GM21390 (cell line): ENCODE data around the gene PLEK2.
"Not testable (repeated sequence)": the region's sequence is repeated elsewhere in the genome, so short reads cannot be mapped to it uniquely, and the experiment has no call there.

ENCODE experiments used
- ATAC-seq: cut with Tn5 transposase; IDR thresholded peaks from one replicate; pipeline ENCODE4 v1.9.1; 2021; ENCODE audit not compliant: unreplicated experiment

PLEK2 gene

GRCh38 chr14:67429510-67430205 is 17.7 kb upstream of the PLEK2 start:
- no peak for ATAC-seq

GRCh38 chr14:67428501-67429031 is 16.6 kb upstream of the PLEK2 start:
- no peak for ATAC-seq

GRCh38 chr14:67426983-67427606 is 15.1 kb upstream of the PLEK2 start:
- no peak for ATAC-seq

GRCh38 chr14:67426161-67426560 is 14.2 kb upstream of the PLEK2 start:
- ATAC-seq, result no peak

- ATAC-seq, result no peak
Measured at GRCh38 chr14:67425608-67426007, 13.6 kb upstream of the PLEK2 start.

GRCh38 chr14:67424539-67424938 is 12.6 kb upstream of the PLEK2 start:
- ATAC-seq, result no peak

GRCh38 chr14:67423424-67423823 is 11.5 kb upstream of the PLEK2 start:
- no peak for ATAC-seq

GRCh38 chr14:67421356-67422224 is 9.6 kb upstream of the PLEK2 start:
- no peak for ATAC-seq

GRCh38 chr14:67420102-67420739 is 8.3 kb upstream of the PLEK2 start:
- no peak for ATAC-seq

GRCh38 chr14:67418401-67419191 is 6.6 kb upstream of the PLEK2 start:
- ATAC-seq, result no peak

GRCh38 chr14:67417633-67418032 is 5.7 kb upstream of the PLEK2 start:
- no peak for ATAC-seq

- ATAC-seq, result no peak
Measured at GRCh38 chr14:67416810-67417209, 4.8 kb upstream of the PLEK2 start.

GRCh38 chr14:67416085-67416484 is 4.1 kb upstream of the PLEK2 start:
- no peak for ATAC-seq

- ATAC-seq, result not testable (repeated sequence)
Measured at GRCh38 chr14:67415610-67416009, 3.6 kb upstream of the PLEK2 start.

GRCh38 chr14:67413806-67414769 is 2.1 kb upstream of the PLEK2 start:
- no peak for ATAC-seq

GRCh38 chr14:67411370-67411769 is 595 bp downstream of the PLEK2 start:
- no peak for ATAC-seq

- no peak for ATAC-seq
Measured at GRCh38 chr14:67410313-67410712, 1.7 kb downstream of the PLEK2 start.

- ATAC-seq, result no peak
Measured at GRCh38 chr14:67409461-67409860, 2.5 kb downstream of the PLEK2 start.

GRCh38 chr14:67408122-67408801 is 3.7 kb downstream of the PLEK2 start:
- ATAC-seq, result not testable (repeated sequence)
